COR-L47 (cell line): ENCODE data around the gene SLC29A2.

Experiments
- DNase-seq: peaks from one replicate; lab custom pipeline; 2025; lab: John Stamatoyannopoulos, UW

SLC29A2 gene

DNA sequence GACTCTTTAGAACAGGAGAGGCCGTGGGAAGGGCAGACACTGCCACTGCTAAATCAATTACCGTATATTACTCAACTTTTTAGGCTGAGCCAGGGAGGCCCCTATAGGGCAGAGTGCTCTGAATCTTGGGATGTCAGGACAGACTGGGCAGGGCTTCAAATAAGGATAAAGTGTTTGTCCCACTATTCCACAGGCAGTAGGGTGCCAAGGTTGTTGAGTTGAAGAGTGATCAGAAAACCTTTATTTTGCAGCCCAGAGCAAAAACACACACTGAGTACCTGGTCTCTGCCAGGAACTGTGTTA lies 22.5 kb downstream of the SLC29A2 start:
- no peak for DNase-seq

DNA sequence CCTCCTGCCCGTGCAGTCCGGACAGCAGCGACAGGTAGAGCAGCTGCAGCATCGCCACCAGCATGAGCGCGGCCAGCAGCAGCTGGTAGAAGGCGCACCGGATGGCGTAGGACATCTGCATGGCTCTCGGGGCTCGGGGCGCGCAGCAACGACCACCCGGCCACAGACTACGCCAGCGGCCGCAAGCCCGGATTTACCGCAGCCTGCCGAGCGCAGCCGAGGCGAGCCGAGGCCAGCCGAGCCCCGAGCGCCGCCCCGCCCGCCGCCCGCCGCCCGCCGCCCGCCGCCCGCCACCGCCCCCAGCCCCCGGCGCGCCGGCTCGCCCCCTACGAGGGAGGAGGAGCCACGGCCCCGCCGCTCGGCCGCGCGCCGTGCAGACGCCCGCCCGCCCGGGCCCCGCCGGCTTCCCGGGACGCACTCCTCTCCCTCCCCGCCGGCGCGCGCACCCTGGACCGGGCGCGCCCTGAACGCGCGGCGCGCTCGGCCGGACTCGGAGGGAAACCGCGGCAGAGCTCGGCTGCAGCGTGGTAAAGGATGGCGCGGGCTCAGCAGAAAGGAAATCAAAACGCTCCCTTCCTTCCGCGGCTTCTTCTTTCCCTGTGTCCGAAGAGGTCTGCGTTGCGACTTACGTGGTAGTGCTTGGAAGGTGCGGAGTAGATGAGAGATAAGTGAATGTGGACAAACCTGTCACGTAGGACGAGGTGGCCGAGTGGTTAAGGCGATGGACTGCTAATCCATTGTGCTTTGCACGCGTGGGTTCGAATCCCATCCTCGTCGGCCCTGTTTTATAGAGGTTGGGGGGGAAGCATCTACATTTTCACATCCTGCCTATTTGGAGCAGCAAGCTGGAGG lies 23.9 kb downstream of the SLC29A2 start, which contains the start of gene B4GAT1:
B4GAT1 (minus strand) TSS at position 205 of the 852 bp plus-strand sequence; CDS start at position 121, 84 bp downstream.
- DNase-seq = peak; percentile 81

DNA sequence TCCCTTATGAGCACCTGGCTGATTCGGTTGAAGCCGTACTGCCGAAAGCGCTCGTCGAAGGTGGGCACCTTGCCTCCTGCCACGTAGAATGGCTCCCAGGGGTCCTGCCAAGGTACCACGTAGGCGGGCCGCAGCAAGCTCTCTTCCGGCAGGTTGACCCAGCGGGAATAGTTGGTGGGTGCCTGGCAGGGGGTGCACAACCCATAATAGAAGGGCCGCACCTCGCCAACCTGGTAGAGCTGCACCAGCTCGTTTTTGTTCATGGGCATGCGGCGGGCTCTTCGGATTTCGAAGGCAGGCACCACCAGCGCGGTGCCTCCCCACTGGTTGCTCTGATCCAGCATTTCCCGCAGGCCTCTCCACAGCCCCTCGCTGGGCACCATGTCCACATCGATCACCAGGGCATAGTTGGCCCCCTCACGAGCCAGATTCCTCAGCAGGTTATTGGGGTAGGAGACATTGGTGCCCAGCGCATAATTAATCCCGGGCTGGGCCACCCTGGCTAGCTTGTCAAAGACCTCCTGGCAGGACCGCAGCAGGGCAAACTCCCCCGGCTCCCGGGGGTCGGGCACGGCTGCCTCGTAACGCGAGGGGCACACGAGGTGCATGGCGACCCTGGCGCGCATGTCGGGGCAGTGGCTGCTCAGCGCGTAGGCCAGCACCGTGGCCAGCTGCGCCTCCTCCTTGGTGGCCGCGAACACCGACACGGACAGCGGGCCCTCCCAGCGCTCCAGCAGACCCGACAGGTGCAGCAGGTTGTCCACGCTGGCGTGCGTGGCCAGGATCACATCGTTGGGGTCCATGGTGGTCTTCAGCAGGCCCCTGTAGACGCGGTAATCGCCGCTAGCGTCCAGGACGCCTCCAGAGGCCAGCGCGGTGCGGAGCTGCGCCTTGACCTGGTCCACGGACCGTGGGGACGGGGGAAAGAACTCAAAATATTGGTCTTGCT lies 24.8 kb downstream of the SLC29A2 start:
- DNase-seq = peak; percentile 62

DNA sequence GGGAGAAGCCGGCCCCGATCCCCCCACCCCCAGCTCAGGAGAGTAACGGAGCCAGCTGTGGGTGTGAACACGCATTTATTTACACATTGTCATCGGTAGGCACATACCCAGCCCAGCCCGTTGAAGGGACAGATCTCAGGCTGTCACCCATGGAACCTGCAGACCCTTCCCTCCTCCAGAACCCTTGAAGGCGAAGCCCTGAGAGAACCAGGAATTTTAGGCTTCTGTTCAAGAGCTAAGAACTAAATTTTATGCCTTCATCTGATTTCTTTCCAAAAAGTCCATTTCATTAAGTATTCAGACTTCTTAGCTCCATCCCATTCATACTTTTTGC lies 26.3 kb downstream of the SLC29A2 start:
- no peak for DNase-seq

DNA sequence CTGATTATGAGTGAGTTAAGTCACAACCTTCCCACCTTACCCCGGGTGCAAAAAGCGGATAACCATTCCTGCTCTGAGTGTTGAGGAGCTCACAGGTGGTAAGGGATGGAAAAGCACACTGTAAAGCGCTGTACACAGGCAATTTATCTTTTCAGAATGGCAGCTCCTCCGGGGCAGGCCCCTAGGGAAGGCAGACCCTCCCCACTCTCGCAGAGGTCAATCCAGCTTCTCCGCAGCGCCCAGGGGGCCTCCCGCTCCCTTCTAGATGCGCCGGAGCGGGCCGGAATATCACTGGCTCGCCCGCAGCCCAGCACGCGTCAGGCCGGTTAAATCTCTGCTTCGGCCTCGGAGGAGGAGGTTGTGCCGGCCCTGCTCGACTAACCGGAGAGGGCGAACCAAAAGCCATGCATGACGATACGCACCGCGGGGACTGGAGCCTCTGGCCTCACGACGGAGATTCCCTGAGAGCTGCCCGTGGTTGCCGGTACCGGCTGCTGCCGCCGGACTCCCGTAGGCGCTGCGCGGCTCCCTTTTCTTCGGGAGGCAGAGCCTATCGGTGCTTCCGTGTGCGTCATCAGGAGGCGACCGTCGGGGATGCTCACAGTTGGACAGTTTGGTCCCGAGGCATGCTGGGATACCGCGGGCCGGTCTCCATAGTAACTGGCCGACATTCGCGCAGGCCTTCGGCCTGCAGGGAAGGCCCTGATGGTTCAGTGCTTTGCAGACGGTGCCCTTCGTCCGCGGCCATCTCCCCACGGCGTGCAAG lies 26.8 kb downstream of the SLC29A2 start, which contains the start of gene BRMS1:
BRMS1 (minus strand) TSS at position 555 of the 766 bp plus-strand sequence. CDS start 2,870 bp downstream, outside the sequence.
- peak; percentile 91 for DNase-seq

DNA sequence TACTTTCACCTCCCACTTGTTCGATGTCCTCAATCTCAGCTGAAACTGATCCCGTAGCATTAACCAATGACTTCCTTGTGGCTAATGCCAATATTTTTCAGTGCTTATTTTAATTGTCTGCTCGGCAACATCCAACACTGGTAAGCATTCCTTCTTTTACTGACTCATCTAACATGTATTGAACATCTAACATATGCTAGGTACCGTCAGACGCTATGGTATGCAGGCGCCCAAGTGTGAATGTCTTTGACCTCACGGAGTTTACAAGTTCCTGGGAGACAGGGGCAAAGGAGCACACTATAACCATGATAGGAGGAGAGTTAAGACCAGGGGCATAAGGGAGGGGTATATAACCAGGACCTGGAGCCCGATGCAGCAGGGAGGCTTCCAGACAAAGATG lies 28.4 kb downstream of the SLC29A2 start:
- no peak for DNase-seq

DNA sequence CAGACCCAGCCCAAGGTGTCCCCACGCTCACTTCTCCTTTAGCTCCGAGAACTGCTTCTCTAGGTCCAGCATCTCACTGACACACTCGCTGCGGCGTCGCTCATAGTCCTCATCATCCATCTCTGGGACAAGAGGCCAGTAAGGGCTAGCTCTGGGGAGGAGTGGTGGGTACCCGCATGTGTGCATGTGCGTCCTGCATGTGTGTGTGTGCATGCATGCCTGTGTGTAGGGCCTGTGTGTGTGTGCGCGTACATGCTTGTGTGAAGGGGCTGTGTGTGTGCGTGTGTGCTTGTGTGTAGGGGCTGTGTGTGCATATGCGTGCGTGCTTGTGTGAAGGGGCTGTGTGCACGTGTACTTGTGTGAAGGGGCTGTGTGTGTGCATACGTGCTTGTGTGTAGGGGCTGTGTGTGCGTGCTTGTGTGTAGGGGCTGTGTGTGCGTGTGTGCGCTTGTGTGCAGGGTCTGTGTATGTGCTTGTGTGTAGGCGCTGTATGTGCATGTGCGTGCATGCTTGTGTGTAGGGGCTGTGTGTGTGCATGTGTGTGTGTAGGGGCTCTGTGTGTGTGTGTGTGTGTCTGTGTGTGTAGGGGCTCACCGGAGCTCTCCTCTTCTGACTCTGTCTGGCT lies 29.9 kb downstream of the SLC29A2 start:
- DNase-seq = no peak

DNA sequence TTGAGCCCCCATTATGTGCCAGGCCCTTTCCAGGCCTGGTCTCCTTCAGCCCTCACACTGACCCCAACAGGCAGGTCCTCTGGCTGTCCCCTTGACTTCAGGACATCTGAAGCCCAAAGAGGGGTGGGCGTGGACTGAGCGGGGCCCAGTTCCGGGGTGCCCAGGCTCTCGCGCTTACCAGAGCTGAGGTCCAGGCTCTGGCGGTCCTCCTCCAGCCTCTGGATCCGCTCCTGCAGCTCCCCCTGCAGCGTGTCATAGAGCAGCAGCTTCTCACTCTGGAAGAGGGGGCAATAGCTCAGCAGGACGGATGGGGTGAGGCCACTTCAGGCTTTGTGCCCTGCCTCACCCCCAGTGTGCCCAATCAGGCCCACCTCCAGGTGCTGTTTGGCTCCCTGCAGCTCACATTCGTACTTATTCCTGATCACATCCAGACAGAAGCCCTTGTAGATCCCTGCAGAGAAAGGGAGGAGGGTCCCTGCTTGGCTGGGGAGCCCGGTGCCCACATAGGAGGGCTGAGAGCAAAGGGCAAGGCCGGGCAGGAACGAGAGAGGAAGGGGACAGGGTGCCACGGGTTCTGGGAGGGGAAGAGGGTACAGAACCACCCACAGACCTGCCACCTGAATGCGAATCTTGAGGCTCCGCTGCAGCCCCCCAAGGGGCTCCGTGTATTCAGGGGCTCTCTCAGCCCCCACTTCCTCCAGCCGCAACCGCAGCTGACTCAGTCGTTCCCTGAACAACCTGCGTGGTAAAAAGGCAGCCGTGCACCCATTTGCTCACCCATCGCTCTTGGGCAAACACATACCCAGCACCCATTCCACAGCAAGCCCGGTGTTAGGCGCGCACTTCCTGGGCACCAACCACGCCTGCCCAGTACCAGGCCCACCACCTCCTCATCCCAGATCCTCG lies 30.7 kb downstream of the SLC29A2 start:
- no peak for DNase-seq

DNA sequence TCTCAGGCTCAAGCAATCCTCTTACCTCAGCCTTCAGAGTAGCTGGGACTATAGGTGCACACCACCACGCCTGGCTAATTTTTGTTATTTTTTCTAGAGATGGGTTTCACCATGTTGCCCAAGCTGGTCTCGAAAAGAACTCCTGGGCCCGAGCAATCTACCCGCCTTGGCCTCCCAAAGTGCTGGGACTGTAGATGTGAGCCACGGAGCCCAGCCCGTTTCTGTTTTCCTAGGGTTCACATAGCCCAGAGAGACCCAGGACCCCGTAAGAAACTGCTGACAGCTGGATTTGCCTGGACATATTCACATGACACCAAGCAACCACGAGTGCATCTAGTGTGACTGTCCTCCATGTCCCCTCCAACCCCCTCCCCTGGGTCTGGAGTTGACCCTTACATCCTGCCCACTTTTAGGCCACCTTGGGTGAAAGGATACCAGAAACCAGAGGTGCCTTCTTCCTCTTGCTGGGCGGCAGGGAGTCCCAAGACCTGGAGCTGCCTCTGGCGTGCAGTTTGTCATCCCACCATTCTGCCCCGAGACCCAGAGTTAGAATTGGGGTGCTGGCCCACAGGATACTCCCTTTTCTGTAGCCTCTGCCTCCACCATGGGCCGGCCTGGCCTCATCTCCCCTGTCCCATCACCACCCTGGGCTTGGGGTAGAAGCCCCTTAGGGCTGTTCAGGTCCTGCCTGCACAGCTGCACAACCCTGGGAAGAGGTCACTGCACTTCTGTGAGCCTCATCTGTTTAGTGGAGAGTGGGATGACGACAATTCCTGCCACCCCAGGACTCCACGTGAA lies 31.7 kb downstream of the SLC29A2 start:
- DNase-seq = no peak

DNA sequence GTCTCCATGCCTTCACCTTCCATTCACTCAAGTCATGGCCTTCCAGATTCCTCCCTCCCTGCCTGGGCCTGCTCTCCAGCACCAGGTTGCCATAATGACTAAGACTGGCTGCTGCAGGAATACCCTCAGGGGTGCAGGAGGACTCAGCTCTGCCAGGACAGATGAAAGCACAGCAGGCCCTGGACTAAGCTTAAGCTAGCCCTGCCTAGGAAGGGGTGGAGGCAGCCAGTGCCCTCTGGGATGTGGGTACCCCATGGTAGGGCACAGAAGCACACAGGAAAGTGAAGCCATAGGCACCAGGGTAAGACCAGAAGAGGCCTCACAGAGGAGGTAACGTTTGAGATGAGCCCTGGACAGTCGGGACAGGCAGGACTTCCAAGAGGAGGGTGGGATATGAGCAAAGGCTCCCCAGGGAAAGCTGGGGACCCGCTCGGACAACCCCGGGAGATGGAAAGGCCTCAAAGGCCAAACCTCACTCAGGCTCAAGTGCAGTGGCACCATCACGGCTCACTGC lies 32.3 kb downstream of the SLC29A2 start:
- no peak for DNase-seq

DNA sequence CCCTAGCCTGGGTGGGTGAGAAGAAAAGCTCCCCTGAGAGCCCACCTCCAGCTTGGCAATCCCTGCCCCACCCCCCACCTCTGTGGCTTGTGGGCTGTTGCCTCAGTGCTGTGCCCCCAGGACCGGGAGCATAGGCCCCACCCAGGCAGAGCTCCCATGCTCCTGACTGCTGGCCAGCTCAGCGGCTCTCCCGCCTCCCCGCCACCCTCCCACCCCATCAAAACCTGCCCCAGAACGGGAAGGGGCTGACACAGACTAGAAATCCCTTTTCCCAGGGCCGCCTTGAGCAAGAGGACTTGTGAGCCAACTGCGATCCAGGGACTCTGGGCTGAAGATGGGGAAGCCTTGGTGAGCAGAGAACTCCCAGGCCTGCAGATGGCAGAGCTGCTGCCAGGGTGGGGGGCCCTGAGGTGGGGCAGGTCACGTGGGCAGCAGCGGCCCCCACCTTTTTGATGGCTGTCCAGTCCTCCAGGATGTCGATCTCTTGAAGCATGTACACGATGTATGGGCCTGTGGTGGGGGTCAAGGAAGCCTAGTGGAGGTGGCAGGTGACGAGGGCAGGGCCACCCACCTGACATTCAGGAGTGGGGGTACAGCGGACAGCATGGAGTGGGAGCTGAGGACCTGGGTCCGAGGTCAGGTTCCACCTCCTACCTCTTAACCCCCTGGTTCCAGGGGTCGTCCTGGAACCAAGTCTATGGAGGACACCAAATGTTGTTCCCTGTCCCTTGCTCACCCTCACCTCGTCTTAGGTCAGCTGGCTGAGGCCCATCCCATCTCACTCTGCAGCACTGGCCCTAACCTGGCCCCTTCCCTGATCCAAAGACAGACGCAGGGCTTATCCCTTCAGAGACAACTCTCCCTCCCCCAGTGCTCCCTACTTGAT lies 33.0 kb downstream of the SLC29A2 start:
- DNase-seq = no peak

DNA sequence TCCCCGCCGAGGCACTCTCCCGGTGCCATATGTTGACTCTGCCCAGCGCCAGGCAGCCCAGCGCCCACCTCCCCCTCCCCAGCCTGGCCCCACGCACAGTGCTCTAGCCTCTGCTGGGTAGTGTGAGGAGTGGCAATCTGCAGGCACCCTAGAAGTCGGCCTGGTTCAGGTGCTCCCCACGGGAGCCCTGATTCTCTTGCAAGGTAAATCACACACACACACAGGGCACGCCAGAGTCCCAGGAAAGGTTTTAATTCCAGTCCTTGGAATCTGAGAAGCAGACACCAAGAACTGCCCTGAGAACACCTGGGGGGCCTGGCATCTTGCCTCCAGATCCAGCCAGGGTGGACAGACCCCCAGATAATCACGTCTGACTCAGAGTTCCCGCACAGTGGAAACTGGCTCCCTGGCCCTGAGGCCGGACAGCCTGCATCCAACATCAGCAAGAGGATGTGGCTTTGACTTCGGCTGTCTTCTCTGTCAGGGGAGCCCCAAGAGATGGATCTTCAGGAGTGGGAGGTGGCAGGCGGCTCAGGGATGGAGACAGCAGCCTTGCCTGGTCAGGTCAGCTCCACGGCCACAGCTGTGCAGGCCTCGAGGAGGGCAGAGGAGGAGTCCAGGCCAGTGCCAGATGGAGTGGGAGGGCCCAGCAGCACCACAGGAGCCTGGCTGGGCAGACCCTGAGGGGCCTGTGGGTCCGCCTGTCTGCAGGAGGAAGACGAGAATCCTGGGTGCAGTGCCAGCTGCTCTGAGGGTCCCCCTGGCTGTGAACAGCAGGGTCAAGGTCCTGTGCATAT lies 34.3 kb downstream of the SLC29A2 start:
- DNase-seq = no peak

DNA sequence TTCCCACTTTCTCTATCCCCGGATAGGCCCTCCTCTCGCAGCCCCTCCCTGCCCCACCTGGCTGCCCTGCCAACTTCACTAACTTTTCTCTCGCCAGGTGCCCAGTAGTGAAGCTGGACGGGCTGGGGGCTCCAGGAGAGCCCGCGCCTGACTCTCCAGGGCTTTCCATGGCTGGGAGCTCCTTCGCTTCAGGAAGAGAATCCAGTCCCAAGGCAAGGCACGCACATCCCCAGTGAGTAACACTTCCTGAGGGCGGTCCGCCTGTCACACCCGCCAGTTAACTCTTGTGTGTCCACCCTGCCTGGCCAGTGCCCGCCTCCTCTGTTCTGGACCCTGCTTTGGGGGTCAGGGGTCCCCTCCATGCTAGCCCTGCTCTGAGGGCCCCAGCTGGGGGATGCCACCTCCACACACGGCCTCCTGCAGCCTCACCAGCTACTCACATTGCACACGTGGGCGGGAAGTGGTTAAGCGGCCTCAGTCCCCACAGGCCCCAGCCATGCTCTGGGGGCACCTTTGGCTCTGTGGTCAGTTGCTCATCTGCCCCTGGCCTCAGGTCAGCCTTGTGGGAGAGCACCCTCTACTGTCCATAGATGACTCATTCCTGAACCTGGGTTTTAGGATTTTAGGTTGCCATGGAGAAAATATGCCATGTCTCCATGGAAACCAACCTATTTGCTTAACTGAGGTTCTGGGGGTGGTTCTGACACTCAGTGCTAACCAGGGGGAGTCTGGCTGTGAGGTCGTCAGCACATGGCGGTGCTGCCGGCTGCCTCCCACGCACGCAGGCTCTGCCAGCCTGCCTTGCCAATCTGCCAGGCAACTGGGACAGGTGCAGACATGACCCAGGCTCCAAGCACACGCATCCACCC lies 35.1 kb downstream of the SLC29A2 start, which contains the start of gene RIN1:
RIN1 (minus strand) TSS at position 201 of the 869 bp plus-strand sequence; CDS start at position 169, 32 bp downstream.
- DNase-seq = peak; percentile 67

DNA sequence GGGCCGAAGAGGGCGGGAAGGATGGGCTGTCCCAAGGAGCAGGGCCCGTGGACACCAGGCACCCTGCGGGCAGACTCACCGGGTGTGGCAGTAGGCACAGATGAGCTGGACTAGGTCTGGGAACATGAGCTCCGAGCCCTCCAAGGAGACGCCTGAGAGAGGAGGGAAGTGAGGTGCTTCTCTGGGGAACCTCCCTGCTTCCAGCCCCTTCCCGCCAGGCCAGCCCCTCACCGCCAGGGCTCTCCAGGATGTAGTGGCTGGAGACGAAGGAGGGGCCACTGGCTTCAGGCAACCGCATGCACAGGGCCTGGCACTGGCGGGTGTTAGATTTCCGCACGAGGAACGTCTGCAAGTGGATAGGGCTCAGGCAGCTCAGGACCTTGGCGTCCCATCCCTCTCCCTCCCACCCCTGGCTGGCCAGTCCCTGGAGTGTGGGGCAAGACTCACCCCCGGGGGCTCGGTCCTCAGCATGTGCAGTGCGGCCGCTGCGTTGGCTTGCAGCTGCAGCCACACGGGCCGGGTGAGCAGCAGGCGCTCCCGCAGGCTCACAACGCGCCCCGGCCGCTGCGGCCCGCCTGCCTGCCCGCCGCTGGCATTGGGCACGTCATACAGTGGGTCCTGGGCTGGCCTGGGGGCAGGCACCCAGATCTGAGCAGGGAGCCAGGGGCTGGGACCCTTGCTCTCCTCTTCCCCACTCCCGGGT lies 35.9 kb downstream of the SLC29A2 start:
- DNase-seq = no peak

DNA sequence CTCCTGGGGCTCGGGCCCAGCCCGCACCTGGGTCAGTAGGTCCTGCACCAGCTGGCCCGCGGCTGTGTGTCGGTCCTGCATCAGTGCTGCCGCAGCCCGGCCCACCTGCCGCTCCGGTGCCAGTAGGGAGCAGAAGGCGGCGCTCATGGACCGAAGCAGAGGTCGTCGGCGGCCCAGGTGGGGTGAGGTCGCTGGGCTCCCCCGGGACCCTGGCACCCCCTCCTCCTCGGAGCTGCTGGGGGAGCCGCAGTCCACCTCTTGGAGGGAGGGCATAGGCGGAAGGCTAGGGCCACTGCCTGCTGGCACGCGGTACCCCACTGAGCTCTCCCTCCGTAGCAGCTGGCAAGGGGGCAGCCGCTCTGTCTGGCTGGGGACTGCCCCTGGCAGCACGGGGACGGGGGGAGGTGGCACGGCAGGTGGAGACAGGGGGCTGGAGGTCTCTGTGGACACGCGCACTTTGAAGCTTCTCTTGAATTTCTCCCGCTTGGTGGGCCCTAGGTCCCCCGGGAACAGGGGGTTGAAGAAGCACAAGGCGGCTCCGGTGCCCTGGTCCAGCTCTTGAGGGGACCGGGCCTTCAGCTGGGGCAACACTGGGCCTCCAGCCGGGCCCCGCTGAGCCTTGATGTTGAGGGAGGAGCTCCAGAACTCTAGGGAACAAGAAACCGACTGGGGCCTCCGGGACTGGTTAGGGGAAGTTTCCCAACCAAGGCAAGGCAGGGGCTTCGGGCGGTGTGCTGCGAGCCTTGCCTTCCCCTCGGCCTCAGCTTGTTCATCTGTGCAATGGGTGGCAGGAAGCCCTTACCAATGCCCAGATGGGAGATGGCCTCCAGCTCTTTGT lies 36.7 kb downstream of the SLC29A2 start:
- no peak for DNase-seq
